Activated T-helper 1 cell treated with anti-CD3 and anti-CD28 coated beads, Interleukin-12 subunit alpha, Interleukin-12 subunit beta, Interleukin-2, Interleukin-4 antibody, amounts not matched to agents 30 ng/mL and 10 ng/mL and 1 ng/mL, durations not matched to agents 14 hours and 24 hours and 36 hours (primary cell): ENCODE data around the gene DMBT1. TPM values are rescaled to one million over a fixed set of nuclear protein-coding genes. Genes with fewer than 3 reads are reported as not detected.

Experiments
- DNase-seq: peaks from one replicate; pipeline ENCODE4 v3.0.0; 2021; ENCODE audit warnings: low spot score
- H3K27ac Mint-ChIP-seq: one replicate; pipeline ENCODE4 v1.8.0; 2021; ENCODE audit warnings: mild to moderate bottlenecking, mixed read lengths
- H3K27me3 Mint-ChIP-seq: one replicate; pipeline ENCODE4 v1.8.0; 2022; ENCODE audit warnings: mild to moderate bottlenecking, moderate library complexity, mixed read lengths; ENCODE audit not compliant: insufficient read depth
- H3K36me3 Mint-ChIP-seq: one replicate; pipeline ENCODE4 v1.8.0; 2021; ENCODE audit warnings: low read depth, mixed read lengths
- H3K4me1 Mint-ChIP-seq: one replicate; pipeline ENCODE4 v1.8.0; 2021; ENCODE audit warnings: low read depth, mixed read lengths
- H3K4me3 Mint-ChIP-seq: one replicate; pipeline ENCODE4 v1.8.0; 2021; ENCODE audit warnings: mild to moderate bottlenecking, moderate library complexity, mixed read lengths
- H3K9me3 Mint-ChIP-seq: one replicate; pipeline ENCODE4 v1.8.0; 2021; ENCODE audit warnings: mixed read lengths
- intact Hi-C: fragments of 100-400 bp; cut with micrococcal nuclease; formaldehyde crosslinking; loops from one replicate; pipeline ENCODE4 v1.15.1; 2024
- total RNA-seq: library from RNA; stranded (reverse); gene quantifications from 2 replicates; pipeline ENCODE4 v1.2.3, GENCODE V29; 2022

Gene DMBT1
- not detected in 2 replicates for total RNA-seq

- H3K36me3 Mint-ChIP-seq: no peaks in the 10 kb centered on the region
- peaks cover 17% of the 10 kb centered on the region for H3K27me3 Mint-ChIP-seq
- intact Hi-C loops: no loop called here
- DNase-seq: no peak
- no peak within 1 kb of the TSS for H3K27ac Mint-ChIP-seq
- no peaks in the 10 kb centered on the region for H3K9me3 Mint-ChIP-seq
- H3K4me1 Mint-ChIP-seq: peaks cover 12% of the 10 kb centered on the region
- no peak within 1 kb of the TSS for H3K4me3 Mint-ChIP-seq
Observed at GRCh38 chr10:122560279-122560804, at the start of gene DMBT1. Gene DMBT1, plus strand, starts transcription at chr10:122560754. Its CDS starts 17 bp downstream, at chr10:122560771.

- Mint-ChIP-seq H3K4me1 (peaks cover 22% of the 10 kb centered on the region), H3K27me3 (no peaks in the 10 kb centered on the region), H3K4me3 (no peak overlapping the region), H3K9me3 (no peaks in the 10 kb centered on the region), H3K36me3 (no peaks in the 10 kb centered on the region), H3K27ac (no peak overlapping the region)
- intact Hi-C loops: no loop called here
- DNase-seq: no peak
Observed at GRCh38 chr10:122513053-122513452, 47.5 kb upstream of the DMBT1 start.

DNA sequence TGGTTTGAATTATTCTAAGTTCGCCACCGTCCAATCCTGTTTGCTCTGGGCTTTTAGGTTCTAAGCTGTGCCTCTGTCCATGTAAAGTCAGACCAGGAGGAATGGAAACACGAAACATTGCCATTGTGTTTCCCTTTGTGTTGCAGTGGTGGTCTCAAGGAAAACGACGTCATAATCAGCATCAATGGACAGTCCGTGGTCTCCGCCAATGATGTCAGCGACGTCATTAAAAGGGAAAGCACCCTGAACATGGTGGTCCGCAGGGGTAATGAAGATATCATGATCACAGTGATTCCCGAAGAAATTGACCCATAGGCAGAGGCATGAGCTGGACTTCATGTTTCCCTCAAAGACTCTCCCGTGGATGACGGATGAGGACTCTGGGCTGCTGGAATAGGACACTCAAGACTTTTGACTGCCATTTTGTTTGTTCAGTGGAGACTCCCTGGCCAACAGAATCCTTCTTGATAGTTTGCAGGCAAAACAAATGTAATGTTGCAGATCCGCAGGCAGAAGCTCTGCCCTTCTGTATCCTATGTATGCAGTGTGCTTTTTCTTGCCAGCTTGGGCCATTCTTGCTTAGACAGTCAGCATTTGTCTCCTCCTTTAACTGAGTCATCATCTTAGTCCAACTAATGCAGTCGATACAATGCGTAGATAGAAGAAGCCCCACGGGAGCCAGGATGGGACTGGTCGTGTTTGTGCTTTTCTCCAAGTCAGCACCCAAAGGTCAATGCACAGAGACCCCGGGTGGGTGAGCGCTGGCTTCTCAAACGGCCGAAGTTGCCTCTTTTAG lies 46.3 kb upstream of the DMBT1 start:
- Mint-ChIP-seq H3K36me3 (no peaks in the 10 kb centered on the region), H3K27me3 (peaks cover 3% of the 10 kb centered on the region), H3K4me1 (peaks cover 22% of the 10 kb centered on the region), H3K4me3 (no peak overlapping the region), H3K9me3 (no peaks in the 10 kb centered on the region), H3K27ac (no peak overlapping the region)
- intact Hi-C loops: no loop called here
- no peak for DNase-seq

DNA sequence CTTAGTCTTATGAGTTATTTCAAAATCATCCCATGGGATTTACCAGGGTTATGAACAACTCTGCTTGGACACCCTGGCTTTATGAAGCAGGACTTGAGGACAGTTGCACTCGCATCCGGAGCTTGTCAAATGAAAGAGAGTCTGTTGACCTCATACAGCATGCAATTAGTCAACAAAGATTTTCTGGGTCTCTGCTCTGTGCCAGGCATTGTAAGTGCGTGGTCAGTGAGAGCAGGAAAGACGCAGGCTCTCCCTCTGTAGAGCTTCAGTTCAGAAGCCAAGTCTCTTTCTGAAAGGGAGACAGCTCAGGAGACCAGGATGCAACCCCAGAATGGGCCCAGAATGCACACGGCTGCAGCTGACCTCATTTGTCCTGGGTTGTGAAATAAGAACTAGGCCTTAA lies 45.5 kb upstream of the DMBT1 start:
- H3K9me3 Mint-ChIP-seq: no peaks in the 10 kb centered on the region
- H3K4me3 Mint-ChIP-seq: no peak overlapping the region
- no peak for DNase-seq
- peaks cover 22% of the 10 kb centered on the region for H3K4me1 Mint-ChIP-seq
- H3K27ac Mint-ChIP-seq: no peak overlapping the region
- intact Hi-C loops: loop anchor here (1.0 to 5.0 kb wide), 2 partner anchors 24 to 138 kb away; no protein-coding TSS in a partner anchor
- peaks cover 4% of the 10 kb centered on the region for H3K27me3 Mint-ChIP-seq
- no peaks in the 10 kb centered on the region for H3K36me3 Mint-ChIP-seq

GRCh38 chr10:122515588-122516231 lies 44.8 kb upstream of the DMBT1 start:
- H3K9me3 Mint-ChIP-seq: no peaks in the 10 kb centered on the region
- H3K27ac Mint-ChIP-seq: peak overlapping the region; percentile 35
- peak overlapping the region; percentile 11 for H3K4me3 Mint-ChIP-seq
- H3K4me1 Mint-ChIP-seq: peaks cover 22% of the 10 kb centered on the region
- H3K36me3 Mint-ChIP-seq: no peaks in the 10 kb centered on the region
- peak; percentile 17 for DNase-seq
- intact Hi-C loops: loop anchor here (1.0 to 5.0 kb wide), 2 partner anchors 24 to 138 kb away; no protein-coding TSS in a partner anchor
- H3K27me3 Mint-ChIP-seq: peaks cover 6% of the 10 kb centered on the region

DNA sequence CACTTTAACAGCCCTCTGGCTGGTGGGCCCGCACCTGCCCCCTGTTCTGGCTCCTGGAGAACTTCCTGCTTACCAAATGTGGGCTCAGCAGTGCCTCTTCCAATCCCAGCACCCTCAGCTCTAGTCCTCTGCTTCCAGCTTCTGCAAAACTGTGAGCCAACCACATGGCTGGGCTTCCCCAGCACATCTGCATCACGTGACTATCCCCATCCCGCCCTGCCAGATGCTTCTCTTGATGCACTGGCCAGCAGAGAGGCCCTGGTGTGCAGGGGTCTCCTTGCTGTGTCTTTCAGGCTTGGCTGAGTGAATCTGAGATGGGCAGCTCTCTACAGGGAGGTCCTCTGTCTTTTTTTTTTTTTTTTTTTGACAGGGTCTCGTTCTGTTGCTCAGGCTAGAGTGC lies 43.8 kb upstream of the DMBT1 start:
- H3K36me3 Mint-ChIP-seq: no peaks in the 10 kb centered on the region
- H3K27ac Mint-ChIP-seq: no peak overlapping the region
- intact Hi-C loops: loop anchor here (5.0 kb wide), 1 partner anchor 139 kb away; no protein-coding TSS in a partner anchor
- H3K4me1 Mint-ChIP-seq: peaks cover 22% of the 10 kb centered on the region
- peaks cover 6% of the 10 kb centered on the region for H3K27me3 Mint-ChIP-seq
- no peak overlapping the region for H3K4me3 Mint-ChIP-seq
- H3K9me3 Mint-ChIP-seq: no peaks in the 10 kb centered on the region
- no peak for DNase-seq

- intact Hi-C loops: loop anchor here (5.0 kb wide), 1 partner anchor 142 kb away; no protein-coding TSS in a partner anchor
- DNase-seq: no peak
- no peak overlapping the region for H3K4me3 Mint-ChIP-seq
- no peaks in the 10 kb centered on the region for H3K36me3 Mint-ChIP-seq
- H3K27me3 Mint-ChIP-seq: peaks cover 11% of the 10 kb centered on the region
- H3K27ac Mint-ChIP-seq: no peak overlapping the region
- peaks cover 22% of the 10 kb centered on the region for H3K4me1 Mint-ChIP-seq
- no peaks in the 10 kb centered on the region for H3K9me3 Mint-ChIP-seq
Observed at GRCh38 chr10:122519144-122519543, 41.4 kb upstream of the DMBT1 start.

- Mint-ChIP-seq H3K4me3 (no peak overlapping the region), H3K4me1 (peaks cover 20% of the 10 kb centered on the region), H3K27me3 (peaks cover 11% of the 10 kb centered on the region), H3K9me3 (no peaks in the 10 kb centered on the region), H3K36me3 (no peaks in the 10 kb centered on the region), H3K27ac (no peak overlapping the region)
- DNase-seq: no peak
- intact Hi-C loops: loop anchor here (5.0 kb wide), 1 partner anchor 143 kb away; no protein-coding TSS in a partner anchor
Observed at GRCh38 chr10:122519873-122520272, 40.7 kb upstream of the DMBT1 start.

- Mint-ChIP-seq H3K4me3 (no peak overlapping the region), H3K9me3 (no peaks in the 10 kb centered on the region), H3K27ac (no peak overlapping the region), H3K4me1 (peaks cover 9% of the 10 kb centered on the region), H3K36me3 (no peaks in the 10 kb centered on the region), H3K27me3 (peaks cover 14% of the 10 kb centered on the region)
- no peak for DNase-seq
- intact Hi-C loops: no loop called here
Observed at GRCh38 chr10:122521011-122521410, 39.5 kb upstream of the DMBT1 start.

DNA sequence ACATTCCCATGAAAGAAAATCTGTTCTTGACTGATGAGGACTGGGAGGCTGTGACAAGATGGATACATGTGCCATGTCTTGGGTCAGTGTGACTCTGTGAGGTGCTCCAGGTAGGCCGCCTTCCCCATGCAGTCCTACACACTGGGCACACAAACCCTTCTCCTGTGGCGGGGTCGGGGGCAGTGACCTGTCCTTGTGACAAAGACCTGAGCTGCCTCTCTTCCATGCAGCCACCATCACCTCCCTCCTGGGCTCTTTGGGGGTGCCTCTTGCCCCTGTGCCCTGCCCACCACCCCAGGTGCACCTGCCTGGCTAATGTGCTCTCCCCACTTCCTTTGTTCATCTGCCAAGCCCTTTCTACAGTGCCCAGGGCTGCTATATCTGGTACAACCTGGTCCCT lies 35.7 kb upstream of the DMBT1 start:
- no peaks in the 10 kb centered on the region for H3K4me1 Mint-ChIP-seq
- H3K9me3 Mint-ChIP-seq: no peaks in the 10 kb centered on the region
- no peaks in the 10 kb centered on the region for H3K36me3 Mint-ChIP-seq
- intact Hi-C loops: no loop called here
- H3K4me3 Mint-ChIP-seq: no peak overlapping the region
- peaks cover 16% of the 10 kb centered on the region for H3K27me3 Mint-ChIP-seq
- H3K27ac Mint-ChIP-seq: no peak overlapping the region
- DNase-seq: no peak

- H3K36me3 Mint-ChIP-seq: no peaks in the 10 kb centered on the region
- no peak overlapping the region for H3K4me3 Mint-ChIP-seq
- H3K9me3 Mint-ChIP-seq: no peaks in the 10 kb centered on the region
- no peaks in the 10 kb centered on the region for H3K4me1 Mint-ChIP-seq
- DNase-seq: no peak
- H3K27ac Mint-ChIP-seq: no peak overlapping the region
- peaks cover 17% of the 10 kb centered on the region for H3K27me3 Mint-ChIP-seq
- intact Hi-C loops: no loop called here
Observed at GRCh38 chr10:122525788-122526187, 34.8 kb upstream of the DMBT1 start.

DNA sequence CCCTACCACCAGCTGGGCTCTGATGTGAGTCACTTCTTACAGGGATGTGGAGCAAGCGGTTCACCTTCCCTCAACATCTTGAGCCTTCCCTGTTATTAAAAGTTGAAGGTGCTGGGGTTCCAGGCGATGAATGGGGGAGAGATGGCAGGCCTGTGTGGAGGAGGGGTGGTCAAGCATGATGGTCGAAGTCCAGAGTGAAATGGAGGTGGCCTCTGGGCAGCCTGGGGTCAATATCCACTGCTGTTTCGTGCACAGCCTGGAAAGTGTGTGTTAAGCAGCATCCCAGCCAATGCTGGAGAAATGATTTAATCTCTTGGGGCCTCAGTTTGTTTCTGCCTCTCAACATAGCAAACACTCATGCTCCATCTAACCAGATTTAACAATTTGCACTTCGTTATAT lies 33.7 kb upstream of the DMBT1 start:
- Mint-ChIP-seq H3K36me3 (no peaks in the 10 kb centered on the region), H3K4me1 (no peaks in the 10 kb centered on the region), H3K9me3 (no peaks in the 10 kb centered on the region), H3K27ac (no peak overlapping the region), H3K27me3 (peaks cover 17% of the 10 kb centered on the region), H3K4me3 (no peak overlapping the region)
- DNase-seq: no peak
- intact Hi-C loops: no loop called here

DNA sequence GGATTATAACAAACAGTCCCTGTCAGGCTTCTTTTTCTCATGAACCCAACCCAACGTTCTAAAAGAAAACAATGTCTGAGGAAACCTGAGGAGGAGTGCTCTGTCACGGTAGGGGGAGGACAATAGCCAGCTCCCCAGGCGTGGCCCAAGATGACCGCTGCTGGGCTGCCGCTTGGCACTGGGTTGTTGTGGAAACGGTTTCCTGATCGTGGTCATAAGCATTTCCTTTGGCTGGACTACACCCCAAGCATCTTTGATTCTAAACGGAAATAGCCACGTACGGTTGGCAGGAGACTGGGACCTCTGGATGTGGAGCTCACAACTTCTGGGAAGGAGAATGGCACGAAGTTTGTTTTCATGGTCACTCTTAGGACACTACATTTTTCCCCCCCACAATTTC lies 30.4 kb upstream of the DMBT1 start:
- Mint-ChIP-seq H3K4me3 (no peak overlapping the region), H3K36me3 (no peaks in the 10 kb centered on the region), H3K9me3 (no peaks in the 10 kb centered on the region), H3K4me1 (no peaks in the 10 kb centered on the region), H3K27ac (no peak overlapping the region), H3K27me3 (peaks cover 9% of the 10 kb centered on the region)
- no peak for DNase-seq
- intact Hi-C loops: no loop called here
